ENCODE measurements around the gene OGG1. TPM values are rescaled to one million over a fixed set of nuclear protein-coding genes. Genes with fewer than 3 reads are reported as not detected.

Gene OGG1
- total and polyA plus RNA-seq, 10 of the 15 experiments (the other 5 are each of a cell fraction or from before 2014, with no cell fraction given): 4.8 to 38.8 (median 27.2) TPM

DNA sequence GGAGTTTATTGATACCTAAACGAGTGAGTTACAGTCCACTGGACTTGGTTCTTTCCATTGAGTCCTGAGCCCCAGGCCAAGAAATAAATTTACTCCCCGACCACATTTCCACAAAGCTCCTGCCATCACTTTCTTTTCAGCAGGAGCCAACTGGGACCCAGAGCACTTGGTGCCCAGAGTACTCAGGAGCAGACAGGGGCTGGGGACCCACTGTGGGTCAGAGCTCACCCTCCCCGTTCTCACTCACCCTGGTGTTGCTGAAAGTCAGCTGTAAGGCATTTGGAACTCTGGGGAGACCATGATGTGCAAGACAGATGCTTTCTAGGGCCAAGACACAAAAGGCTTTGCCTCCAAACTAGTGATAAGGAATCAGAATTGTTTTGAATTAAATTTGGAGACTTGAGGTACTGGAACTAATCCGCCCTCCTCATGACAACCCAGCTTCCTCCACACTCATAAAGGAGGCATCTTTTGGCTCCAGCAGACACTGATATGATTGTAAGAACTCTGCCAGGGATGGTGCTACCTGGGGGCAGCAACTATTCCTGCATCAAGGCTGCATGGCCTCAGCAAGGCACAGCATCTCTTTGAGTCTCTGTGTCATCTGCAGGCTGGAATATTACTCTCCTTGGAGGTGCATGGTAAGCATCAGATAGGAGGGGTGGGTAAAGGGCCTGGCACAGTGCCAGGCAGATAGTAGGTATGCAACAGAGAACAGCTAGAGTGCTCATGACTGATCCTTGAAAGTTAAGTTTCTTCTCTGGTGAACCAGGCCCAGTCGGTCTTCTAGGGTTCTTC is 27.3 kb downstream of the OGG1 start:
- no peak overlapping the region for H3K4me3 ChIP-seq
- intact Hi-C loops (cut with micrococcal nuclease; ENCODE audit: unreplicated experiment): no loop called here
- no peak for DNase-seq (ENCODE audit: low read depth, low spot score)
- H3K36me3 ChIP-seq (ENCODE audit: control insufficient read depth in 2 of 2, insufficient read depth in 2 of 2, low read length in 1 of 2): 0 out of 4 replicates have a peak, but pooled peaks cover 0 to under 1% of the 10 kb centered on the region in 2 experiments
- no TSS peak for BruUV-seq (replicated peaks)
- H4K20me1 ChIP-seq (ENCODE audit: control insufficient read depth, insufficient read depth): no peaks in the 10 kb centered on the region
- no peaks in the 10 kb centered on the region for H3K79me2 ChIP-seq (ENCODE audit: control insufficient read depth, insufficient read depth, low read length)
- H3K27ac ChIP-seq (ENCODE audit: control insufficient read depth, insufficient read depth): no peak overlapping the region
- H3K4me1 ChIP-seq (ENCODE audit: control insufficient read depth, insufficient read depth, low read length): peaks cover 31% of the 10 kb centered on the region
- TF ChIP-seq, protein P1, sequence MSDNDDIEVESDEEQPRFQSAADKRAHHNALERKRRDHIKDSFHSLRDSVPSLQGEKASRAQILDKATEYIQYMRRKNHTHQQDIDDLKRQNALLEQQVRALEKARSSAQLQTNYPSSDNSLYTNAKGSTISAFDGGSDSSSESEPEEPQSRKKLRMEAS (IDR thresholded peaks at IDR 0.05; ENCODE audit: low read depth, low read length): no peak
- TF ChIP-seq IRF3 (IDR thresholded peaks at IDR 0.05) (no peak), NFYA (IDR thresholded peaks at IDR 0.05; ENCODE audit: borderline replicate concordance, low read depth, low read length) (no peak), TCF7 (IDR thresholded peaks at IDR 0.05; ENCODE audit: borderline replicate concordance) (no peak), BHLHE40 (IDR thresholded peaks at IDR 0.05; ENCODE audit: borderline replicate concordance in 1 of 2, low read depth in 2 of 2, low read length in 1 of 2) (no peak), LARP7 (IDR thresholded peaks at IDR 0.05) (no peak), SP1 (IDR thresholded peaks at IDR 0.05; ENCODE audit: low read depth, low read length) (no peak), HDAC2 (IDR thresholded peaks at IDR 0.05) (no peak), KDM1A (IDR thresholded peaks at IDR 0.05; ENCODE audit: borderline replicate concordance) (no peak), NR2C2 (IDR thresholded peaks at IDR 0.05; ENCODE audit: borderline replicate concordance, control insufficient read depth, insufficient read length, low read depth) (no peak), SMAD5 (IDR thresholded peaks at IDR 0.05; ENCODE audit: low read depth) (no peak)
- TF ChIP-seq, protein P2, sequence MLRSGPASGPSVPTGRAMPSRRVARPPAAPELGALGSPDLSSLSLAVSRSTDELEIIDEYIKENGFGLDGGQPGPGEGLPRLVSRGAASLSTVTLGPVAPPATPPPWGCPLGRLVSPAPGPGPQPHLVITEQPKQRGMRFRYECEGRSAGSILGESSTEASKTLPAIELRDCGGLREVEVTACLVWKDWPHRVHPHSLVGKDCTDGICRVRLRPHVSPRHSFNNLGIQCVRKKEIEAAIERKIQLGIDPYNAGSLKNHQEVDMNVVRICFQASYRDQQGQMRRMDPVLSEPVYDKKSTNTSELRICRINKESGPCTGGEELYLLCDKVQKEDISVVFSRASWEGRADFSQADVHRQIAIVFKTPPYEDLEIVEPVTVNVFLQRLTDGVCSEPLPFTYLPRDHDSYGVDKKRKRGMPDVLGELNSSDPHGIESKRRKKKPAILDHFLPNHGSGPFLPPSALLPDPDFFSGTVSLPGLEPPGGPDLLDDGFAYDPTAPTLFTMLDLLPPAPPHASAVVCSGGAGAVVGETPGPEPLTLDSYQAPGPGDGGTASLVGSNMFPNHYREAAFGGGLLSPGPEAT (IDR thresholded peaks at IDR 0.05; ENCODE audit: low read depth): no peak
- no peak overlapping the region for H3K9ac ChIP-seq (ENCODE audit: control insufficient read depth, insufficient read depth, low read length)
- no peak for ATAC-seq
- SMC1A ChIA-PET (ENCODE audit: uncharacterized antibody, unreplicated experiment): interaction anchor here (1.5 kb wide), 1 partner anchor 49 kb away, joined by 3 read pairs; no protein-coding TSS in a partner anchor
- in situ Hi-C loops (cut with MboI): no loop called here
- H3K27me3 ChIP-seq (replicated peaks in 1 of 2; ENCODE audit: control insufficient read depth in 2 of 2, insufficient read depth in 2 of 2, low read length in 1 of 2): peaks cover 0 to 2% of the 10 kb centered on the region in 2 experiments; a peak in 2 of 4 replicates
- H2AFZ ChIP-seq (ENCODE audit: control insufficient read depth, low read depth, low read length): no peak overlapping the region
- FAIRE-seq: no peak
- POLR2A ChIA-PET: no interaction called here
- H3K9me3 ChIP-seq (replicated peaks; ENCODE audit: control insufficient read depth, insufficient read depth, low read length): no peaks in the 10 kb centered on the region
- 52% methylated on average over 5 of the region's 5 CpGs for WGBS (ENCODE audit: insufficient coverage, insufficient replicate concordance, low lambda C conversion rate, missing lambda C conversion rate)
- RAD21 ChIA-PET (ENCODE audit: unreplicated experiment): no interaction called here
- H3K4me2 ChIP-seq (ENCODE audit: control insufficient read depth, insufficient read depth): no peak overlapping the region
- CTCF ChIA-PET: interaction anchor here (1.1 to 2.1 kb wide), 2 partner anchors 13 to 273 kb away, joined by 6 to 8 read pairs; no protein-coding TSS in a partner anchor

All from GM12878 (cell line).